Chondrocyte (in vitro differentiated cells): ENCODE results near the gene NHEJ1. TPM values are rescaled to one million over a fixed set of nuclear protein-coding genes. Genes with fewer than 3 reads are reported as not detected.

ENCODE experiments used
- DNase-seq: peaks from one replicate; pipeline ENCODE4 v3.0.0; 2021; ENCODE audit warnings: mixed read lengths, low spot score
- H3K27ac Mint-ChIP-seq: one replicate; pipeline ENCODE4 v1.8.0; 2021; ENCODE audit warnings: mild to moderate bottlenecking, moderate library complexity, mixed read lengths; ENCODE audit not compliant: unreplicated experiment
- H3K27me3 Mint-ChIP-seq: 2 replicates; pipeline ENCODE4 v1.8.0; 2021; ENCODE audit warnings: low read depth, mixed read lengths
- H3K36me3 Mint-ChIP-seq: 2 replicates; pipeline ENCODE4 v1.8.0; 2021; ENCODE audit warnings: low read depth, mixed read lengths
- H3K4me1 Mint-ChIP-seq: 2 replicates; pipeline ENCODE4 v1.8.0; 2021; ENCODE audit warnings: low read depth, mild to moderate bottlenecking, mixed read lengths
- H3K4me3 Mint-ChIP-seq: one replicate; pipeline ENCODE4 v1.8.0; 2021; ENCODE audit warnings: mild to moderate bottlenecking, moderate library complexity, mixed read lengths; ENCODE audit not compliant: unreplicated experiment
- H3K9me3 Mint-ChIP-seq: 2 replicates; pipeline ENCODE4 v1.8.0; 2021; ENCODE audit warnings: low read depth, mixed read lengths
- total RNA-seq: library from RNA; stranded (reverse); gene quantifications from 3 replicates; pipeline ENCODE4 v1.2.1, GENCODE V29; 2021
- TF ChIP-seq, protein P1 (sequence below): fragments of 200-600 bp; sonication (generic); IDR thresholded peaks from 2 replicates; pipeline ENCODE4 v1.5.0; 2021; ENCODE audit warnings: antibody characterized with exemption, mild to moderate bottlenecking, moderate library complexity

Gene NHEJ1
- total RNA-seq, 1 donor from 2014 or later, result 13.3 TPM

GRCh38 chr2:219089330-219089729, 71.3 kb downstream of the NHEJ1 start:
- Mint-ChIP-seq H3K4me3 (no peak overlapping the region), H3K4me1 (no peaks in the 10 kb centered on the region), H3K36me3 (peaks cover 1% of the 10 kb centered on the region), H3K9me3 (peaks cover 4% of the 10 kb centered on the region), H3K27me3 (no peaks in the 10 kb centered on the region), H3K27ac (no peak overlapping the region)
- TF ChIP-seq, protein P1, sequence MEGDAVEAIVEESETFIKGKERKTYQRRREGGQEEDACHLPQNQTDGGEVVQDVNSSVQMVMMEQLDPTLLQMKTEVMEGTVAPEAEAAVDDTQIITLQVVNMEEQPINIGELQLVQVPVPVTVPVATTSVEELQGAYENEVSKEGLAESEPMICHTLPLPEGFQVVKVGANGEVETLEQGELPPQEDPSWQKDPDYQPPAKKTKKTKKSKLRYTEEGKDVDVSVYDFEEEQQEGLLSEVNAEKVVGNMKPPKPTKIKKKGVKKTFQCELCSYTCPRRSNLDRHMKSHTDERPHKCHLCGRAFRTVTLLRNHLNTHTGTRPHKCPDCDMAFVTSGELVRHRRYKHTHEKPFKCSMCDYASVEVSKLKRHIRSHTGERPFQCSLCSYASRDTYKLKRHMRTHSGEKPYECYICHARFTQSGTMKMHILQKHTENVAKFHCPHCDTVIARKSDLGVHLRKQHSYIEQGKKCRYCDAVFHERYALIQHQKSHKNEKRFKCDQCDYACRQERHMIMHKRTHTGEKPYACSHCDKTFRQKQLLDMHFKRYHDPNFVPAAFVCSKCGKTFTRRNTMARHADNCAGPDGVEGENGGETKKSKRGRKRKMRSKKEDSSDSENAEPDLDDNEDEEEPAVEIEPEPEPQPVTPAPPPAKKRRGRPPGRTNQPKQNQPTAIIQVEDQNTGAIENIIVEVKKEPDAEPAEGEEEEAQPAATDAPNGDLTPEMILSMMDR, result no peak
- no peak for DNase-seq

DNA sequence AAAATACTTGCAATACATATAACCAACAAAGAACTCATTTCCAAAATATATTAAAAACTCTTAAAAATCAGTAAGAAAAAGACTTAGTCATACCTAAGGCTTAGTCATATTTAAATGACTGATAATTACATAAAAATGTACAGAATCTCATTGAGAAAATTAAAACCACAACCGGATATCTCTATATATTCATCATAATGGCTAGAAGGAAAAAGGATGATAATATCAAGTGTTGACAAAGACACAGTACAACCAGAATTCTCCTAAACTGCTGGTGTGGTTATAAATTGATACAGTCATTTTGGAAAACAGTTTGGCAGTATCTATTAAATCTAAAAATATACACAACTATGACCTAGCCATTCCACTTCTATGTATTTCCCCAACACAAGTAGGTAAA, 72.8 kb downstream of the NHEJ1 start:
- no peak for DNase-seq
- no peaks in the 10 kb centered on the region for H3K4me1 Mint-ChIP-seq

DNA sequence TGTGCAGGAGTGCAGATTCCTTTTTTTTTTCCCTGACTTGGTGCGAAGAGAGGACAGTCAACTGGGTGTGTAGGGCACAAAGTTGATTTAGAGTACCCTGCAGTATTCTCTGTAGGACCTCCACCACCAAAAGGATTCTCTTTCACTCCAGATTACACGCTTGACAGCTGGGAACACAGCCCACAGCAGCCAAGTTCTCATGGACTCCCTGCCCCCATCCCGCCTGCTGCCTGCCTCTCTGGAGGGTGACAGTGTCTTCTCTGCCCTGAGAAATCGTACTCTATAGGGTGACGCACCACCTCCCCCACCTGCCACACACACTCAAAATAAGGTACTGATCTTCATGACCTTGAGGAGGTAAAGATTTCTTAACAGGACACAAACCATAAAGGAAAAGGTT, 73.3 kb downstream of the NHEJ1 start:
- Mint-ChIP-seq H3K4me1 (no peaks in the 10 kb centered on the region), H3K27ac (no peak overlapping the region), H3K36me3 (peaks cover 1% of the 10 kb centered on the region), H3K27me3 (no peaks in the 10 kb centered on the region), H3K4me3 (no peak overlapping the region), H3K9me3 (peaks cover 4% of the 10 kb centered on the region)
- DNase-seq, result no peak
- TF ChIP-seq, protein P1, result no peak

More for the DNA sequence above, 72.8 kb downstream of the NHEJ1 start:
- Mint-ChIP-seq H3K27me3 (no peaks in the 10 kb centered on the region), H3K9me3 (peaks cover 4% of the 10 kb centered on the region), H3K36me3 (peaks cover 1% of the 10 kb centered on the region), H3K27ac (no peak overlapping the region), H3K4me3 (no peak overlapping the region)
- TF ChIP-seq, protein P1, result no peak

- Mint-ChIP-seq H3K27ac (no peak overlapping the region), H3K9me3 (peaks cover 4% of the 10 kb centered on the region), H3K36me3 (peaks cover 1% of the 10 kb centered on the region), H3K4me3 (no peak overlapping the region), H3K27me3 (no peaks in the 10 kb centered on the region), H3K4me1 (no peaks in the 10 kb centered on the region)
- TF ChIP-seq, protein P1, result no peak
- no peak for DNase-seq
These were observed 74.4 kb downstream of the NHEJ1 start for GRCh38 chr2:219086196-219086595.

DNA sequence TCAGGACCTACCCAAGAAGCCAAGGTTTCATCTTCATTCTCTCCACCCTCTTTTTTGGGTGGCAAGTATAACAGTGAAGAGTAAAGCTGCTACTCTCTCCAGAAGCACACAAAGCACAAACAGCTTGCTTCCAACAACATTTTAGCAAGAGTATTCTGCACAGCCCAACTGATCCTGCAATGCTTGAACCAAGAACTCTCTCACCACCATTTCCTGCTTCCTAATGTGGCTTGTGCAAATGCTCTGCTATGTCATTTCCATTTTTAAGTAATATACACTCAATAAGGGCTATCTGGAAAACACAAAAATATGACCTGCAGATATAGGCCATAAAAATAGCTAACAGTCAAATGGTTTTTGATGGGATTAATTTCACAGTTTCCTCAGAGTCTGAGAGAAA, 75.8 kb downstream of the NHEJ1 start:
- Mint-ChIP-seq H3K27me3 (no peaks in the 10 kb centered on the region), H3K4me1 (no peaks in the 10 kb centered on the region), H3K36me3 (no peaks in the 10 kb centered on the region), H3K27ac (no peak overlapping the region), H3K9me3 (peaks cover 4% of the 10 kb centered on the region), H3K4me3 (no peak overlapping the region)
- TF ChIP-seq, protein P1, result no peak
- no peak for DNase-seq
